Measurements from ENCODE around the gene GALNT10.

- no peak for TF ChIP-seq CTCF (conservative IDR thresholded peaks at IDR 0.05; ENCODE audit: low read depth in 2 of 2)
- no peak for TF ChIP-seq EZH2 (IDR thresholded peaks at IDR 0.05; ENCODE audit: low read depth, unreplicated experiment)
- no peak for TF ChIP-seq REST (IDR thresholded peaks at IDR 0.05; ENCODE audit: unreplicated experiment)
- TF ChIP-seq POLR2AphosphoS5 (IDR thresholded peaks at IDR 0.05; ENCODE audit: low read depth), result no peak
- no peak for TF ChIP-seq EZH2phosphoT487 (IDR thresholded peaks at IDR 0.05; ENCODE audit: unreplicated experiment)
- TF ChIP-seq STAT1 (IDR thresholded peaks at IDR 0.05; ENCODE audit: unreplicated experiment), result no peak
- no peak for TF ChIP-seq CREB1 (CRISPR knock-in tag; IDR thresholded peaks at IDR 0.05; ENCODE audit: low read depth)
- no peak for TF ChIP-seq JUNB (IDR thresholded peaks at IDR 0.05; ENCODE audit: unreplicated experiment)
- no peak for TF ChIP-seq ZNF114 (CRISPR knock-in tag; IDR thresholded peaks at IDR 0.05)
- no peak for TF ChIP-seq ETS1 (IDR thresholded peaks at IDR 0.05)
- TF ChIP-seq ZNF331 (CRISPR knock-in tag; IDR thresholded peaks at IDR 0.05; ENCODE audit: low read depth), result no peak
- no peak for TF ChIP-seq NANOG (IDR thresholded peaks at IDR 0.05; ENCODE audit: borderline replicate concordance)
- no peak for TF ChIP-seq ZNF462 (CRISPR knock-in tag; IDR thresholded peaks at IDR 0.05)
These were observed 155.9 kb downstream of the GALNT10 start for GRCh38 chr5:154346427-154346826.

All from GM23338 (cell line).